Measurements from ENCODE around the gene ANKS4B.
"Not testable (repeated sequence)": the region's sequence is repeated elsewhere in the genome, so short reads cannot be mapped to it uniquely, and the experiment has no call there.

Gene ANKS4B

DNA sequence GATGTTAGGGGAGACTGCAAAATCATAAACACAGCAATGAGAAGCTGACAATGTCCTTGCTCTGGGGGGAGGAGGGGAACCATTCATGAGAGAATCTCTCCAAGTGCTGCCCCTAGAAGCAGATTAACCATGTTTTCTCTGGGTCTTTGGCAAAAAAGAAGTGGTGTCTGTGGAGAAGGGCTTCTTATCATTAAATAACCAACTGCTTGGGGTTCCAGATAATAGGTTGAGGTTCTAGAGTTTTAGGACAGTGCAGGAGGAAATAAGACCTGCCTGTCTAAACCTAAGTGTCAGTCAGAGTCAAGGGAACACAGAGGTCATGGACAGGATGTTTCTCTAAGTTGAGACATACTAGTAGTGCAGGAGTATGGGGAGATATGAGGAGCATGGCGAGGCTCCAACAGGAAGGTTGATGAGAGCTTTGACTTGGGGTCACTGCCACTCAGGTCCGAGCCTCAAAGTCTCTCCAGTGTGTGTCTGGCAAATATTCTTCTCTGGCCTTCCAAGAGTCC is 5.1 kb upstream of the ANKS4B start:
- H3K4me3 ChIP-seq (ENCODE audit: low read depth, low read length): no peak overlapping the region
- TF ChIP-seq, protein P1, sequence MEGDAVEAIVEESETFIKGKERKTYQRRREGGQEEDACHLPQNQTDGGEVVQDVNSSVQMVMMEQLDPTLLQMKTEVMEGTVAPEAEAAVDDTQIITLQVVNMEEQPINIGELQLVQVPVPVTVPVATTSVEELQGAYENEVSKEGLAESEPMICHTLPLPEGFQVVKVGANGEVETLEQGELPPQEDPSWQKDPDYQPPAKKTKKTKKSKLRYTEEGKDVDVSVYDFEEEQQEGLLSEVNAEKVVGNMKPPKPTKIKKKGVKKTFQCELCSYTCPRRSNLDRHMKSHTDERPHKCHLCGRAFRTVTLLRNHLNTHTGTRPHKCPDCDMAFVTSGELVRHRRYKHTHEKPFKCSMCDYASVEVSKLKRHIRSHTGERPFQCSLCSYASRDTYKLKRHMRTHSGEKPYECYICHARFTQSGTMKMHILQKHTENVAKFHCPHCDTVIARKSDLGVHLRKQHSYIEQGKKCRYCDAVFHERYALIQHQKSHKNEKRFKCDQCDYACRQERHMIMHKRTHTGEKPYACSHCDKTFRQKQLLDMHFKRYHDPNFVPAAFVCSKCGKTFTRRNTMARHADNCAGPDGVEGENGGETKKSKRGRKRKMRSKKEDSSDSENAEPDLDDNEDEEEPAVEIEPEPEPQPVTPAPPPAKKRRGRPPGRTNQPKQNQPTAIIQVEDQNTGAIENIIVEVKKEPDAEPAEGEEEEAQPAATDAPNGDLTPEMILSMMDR (IDR thresholded peaks at IDR 0.05; ENCODE audit: borderline replicate concordance, insufficient read depth, low read depth, low read length): no peak

DNA sequence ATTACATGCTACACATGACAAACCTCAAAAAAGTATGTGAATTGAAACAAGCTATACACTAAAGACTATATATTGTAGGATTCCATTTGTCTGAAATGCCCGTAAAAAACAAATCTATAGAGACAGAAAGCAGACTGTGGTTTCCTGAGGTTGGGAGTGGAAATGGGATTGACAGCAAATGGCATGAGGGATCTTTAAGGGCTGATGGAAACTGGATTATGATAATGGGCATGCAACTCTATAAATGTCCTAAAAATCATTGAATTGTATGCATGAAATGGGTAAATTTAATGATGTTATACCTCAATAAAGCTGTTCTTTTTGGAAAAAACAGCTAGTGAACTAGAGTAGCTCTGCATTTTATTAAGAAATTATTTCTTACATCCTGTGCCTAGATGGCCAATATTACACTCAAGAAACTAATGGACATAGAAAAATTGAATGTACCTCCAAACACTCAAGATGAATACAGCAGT is 416 bp upstream of the ANKS4B start:
- TF ChIP-seq, protein P1 (IDR thresholded peaks at IDR 0.05; ENCODE audit: borderline replicate concordance, insufficient read depth, low read depth, low read length): no peak
- no peak overlapping the region for H3K4me3 ChIP-seq (ENCODE audit: low read depth, low read length)

DNA sequence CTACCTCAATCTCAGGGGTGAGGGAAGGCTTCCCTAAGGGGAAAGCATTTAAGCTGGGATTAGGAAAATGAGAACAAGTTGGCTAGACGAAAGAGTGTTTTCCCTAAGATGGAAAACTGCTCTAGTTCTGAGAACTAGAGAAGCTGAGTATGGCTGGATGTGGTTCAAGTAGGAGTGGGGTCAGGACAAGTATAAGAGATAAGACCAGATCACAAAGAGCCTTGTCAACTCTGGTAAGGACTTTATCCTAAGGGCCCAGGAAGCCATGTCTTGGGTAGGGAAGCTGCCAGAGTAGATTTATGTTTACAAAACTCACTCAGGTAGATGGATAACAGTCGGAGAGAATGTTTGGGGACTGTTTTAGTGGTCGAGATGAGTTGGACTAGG is 1.7 kb downstream of the ANKS4B start:
- TF ChIP-seq, protein P1 (IDR thresholded peaks at IDR 0.05; ENCODE audit: borderline replicate concordance, insufficient read depth, low read depth, low read length): no peak
- no peak overlapping the region for H3K4me3 ChIP-seq (ENCODE audit: low read depth, low read length)

DNA sequence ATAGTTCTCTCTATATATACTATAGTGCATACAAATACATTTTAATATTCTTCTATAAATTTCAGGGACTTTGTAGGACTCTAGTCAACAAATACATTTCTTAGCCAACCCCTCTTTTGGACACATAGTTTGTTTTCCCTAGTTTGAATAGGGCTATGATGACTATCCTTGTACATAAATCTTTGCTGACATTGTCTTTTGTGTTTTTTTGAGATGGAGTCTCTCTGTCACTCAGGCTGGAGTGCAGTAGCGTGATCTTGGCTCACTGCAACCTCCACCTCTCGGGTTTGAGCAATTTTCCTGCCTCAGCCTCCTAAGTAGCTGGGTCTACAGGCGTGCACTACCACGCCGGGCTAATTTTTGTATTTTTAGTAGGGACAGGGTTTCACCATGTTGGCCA is 3.3 kb downstream of the ANKS4B start:
- no peak overlapping the region for H3K4me3 ChIP-seq (ENCODE audit: low read depth, low read length)
- TF ChIP-seq, protein P1 (IDR thresholded peaks at IDR 0.05; ENCODE audit: borderline replicate concordance, insufficient read depth, low read depth, low read length): no peak

DNA sequence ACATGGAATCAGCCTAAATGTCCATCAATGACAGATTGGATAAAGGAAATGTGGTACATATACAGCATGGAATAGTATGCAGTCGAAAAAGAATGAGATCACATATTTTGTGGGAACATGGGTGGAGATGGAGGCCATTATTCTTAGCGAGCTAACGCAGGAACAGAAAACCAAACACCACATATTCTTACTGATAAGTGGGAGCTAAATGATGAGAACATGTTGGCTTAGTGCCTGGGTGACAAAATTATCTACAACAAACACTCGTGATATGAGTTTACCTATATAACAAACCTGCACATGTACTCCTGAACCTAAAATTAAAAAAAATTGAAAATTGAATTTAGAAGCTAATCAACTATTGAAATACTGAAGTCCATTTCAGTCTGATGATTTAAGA is 6.1 kb downstream of the ANKS4B start:
- TF ChIP-seq, protein P1 (IDR thresholded peaks at IDR 0.05; ENCODE audit: borderline replicate concordance, insufficient read depth, low read depth, low read length): no peak
- no peak overlapping the region for H3K4me3 ChIP-seq (ENCODE audit: low read depth, low read length)

DNA sequence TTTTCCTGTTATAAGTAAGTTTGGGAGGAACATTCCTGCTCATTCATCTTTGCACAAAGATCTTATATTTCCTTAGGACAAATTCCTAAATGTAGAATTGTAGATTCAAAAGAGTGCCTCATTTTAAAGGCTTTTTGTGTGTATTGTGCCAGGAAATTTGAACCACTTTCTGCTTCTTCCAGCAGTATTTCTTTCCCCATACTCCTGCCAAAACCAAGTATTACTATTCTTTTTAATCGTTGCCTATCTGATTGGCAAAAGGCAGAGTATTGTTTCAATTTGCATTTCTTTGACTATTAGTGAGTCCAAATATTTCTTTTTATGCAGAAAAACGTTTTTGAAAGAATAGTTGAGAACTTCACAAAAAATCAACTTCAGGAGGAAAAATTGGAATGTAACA is 9.3 kb downstream of the ANKS4B start:
- no peak overlapping the region for H3K4me3 ChIP-seq (ENCODE audit: low read depth, low read length)
- TF ChIP-seq, protein P1 (IDR thresholded peaks at IDR 0.05; ENCODE audit: borderline replicate concordance, insufficient read depth, low read depth, low read length): no peak

DNA sequence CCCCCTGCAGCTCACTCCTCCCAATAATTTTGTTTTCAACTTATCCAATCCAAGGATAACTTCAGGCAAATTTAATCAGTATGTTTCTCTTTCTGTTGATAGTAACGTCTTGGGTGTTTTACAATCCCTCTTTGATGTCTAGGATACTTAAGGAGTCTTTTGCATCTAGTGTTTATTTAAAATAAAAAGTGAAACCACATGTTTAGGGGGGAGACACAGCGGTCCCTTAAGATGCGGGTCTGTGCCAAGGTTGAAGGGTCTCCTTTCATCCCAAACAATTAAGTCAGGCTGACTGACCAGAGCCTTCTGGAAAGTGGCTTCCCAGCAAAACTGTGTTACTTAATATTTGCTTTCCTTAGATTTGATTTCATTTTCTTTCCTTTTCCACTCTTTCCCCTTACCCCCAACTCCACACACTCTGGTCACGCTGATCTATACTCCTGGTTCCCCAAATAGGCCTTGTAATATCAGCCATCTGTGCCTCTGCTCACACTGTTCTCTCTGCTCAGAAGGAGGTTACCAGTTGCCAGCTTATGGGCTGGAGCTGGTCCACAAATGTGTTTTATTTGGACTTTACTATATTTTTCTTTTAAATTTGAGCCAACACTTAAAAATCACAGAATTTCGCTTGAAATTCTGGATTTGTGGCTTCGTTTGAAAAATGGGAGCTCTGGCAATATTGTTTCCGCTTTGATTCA is 11.2 kb downstream of the ANKS4B start:
- TF ChIP-seq, protein P1 (IDR thresholded peaks at IDR 0.05; ENCODE audit: borderline replicate concordance, insufficient read depth, low read depth, low read length): no peak
- H3K4me3 ChIP-seq (ENCODE audit: low read depth, low read length): no peak overlapping the region

DNA sequence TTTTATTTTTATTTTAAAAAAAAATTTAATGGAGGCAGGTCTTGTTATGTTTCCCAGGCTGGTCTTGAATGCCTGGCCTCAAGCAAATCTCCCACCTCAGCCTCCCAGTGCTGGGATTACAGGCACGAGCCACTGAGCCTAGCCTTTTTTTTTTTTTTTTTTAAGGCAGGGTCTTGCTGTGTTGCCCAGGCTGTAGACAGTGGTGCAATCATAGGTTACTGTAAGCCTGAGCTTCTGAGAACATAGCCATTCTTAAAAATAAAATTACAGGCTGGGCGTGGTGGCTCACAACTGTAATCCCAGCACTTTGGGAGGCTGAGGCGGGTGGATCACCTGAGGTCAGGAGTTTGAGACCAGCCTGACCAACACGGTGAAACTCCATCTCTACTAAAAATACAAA is 14.7 kb downstream of the ANKS4B start:
- H3K4me3 ChIP-seq (ENCODE audit: low read depth, low read length): not testable (repeated sequence)
